BJ (cell line): Measurements from ENCODE around the gene PRKAR2B. TPM values are rescaled to one million over a fixed set of nuclear protein-coding genes. Genes with fewer than 3 reads are reported as not detected.

Experiments used
- CTCF ChIA-PET: fragments of 350-600 bp; formaldehyde crosslinking; extraction: SDS; loops from one replicate; lab custom pipeline; 2021; ENCODE audit warnings: antibody characterized with exemption, inconsistent platforms; lab: Yijun Ruan, JAX
- POLR2A ChIA-PET: fragments of 300-600 bp; sonication (Branson Sonifier 250); formaldehyde crosslinking; extraction: SDS; loops from one replicate; lab custom pipeline; 2021; ENCODE audit warnings: antibody characterized with exemption; lab: Charles Lee
- DNase-seq: peaks from one replicate; pipeline ENCODE4 v3.0.0-alpha.2; 2011; ENCODE audit warnings: low read depth
- H3K27me3 ChIP-seq: 2 replicates; pipeline ENCODE4 v1.6.0; 2011; ENCODE audit warnings: low read length; ENCODE audit not compliant: control insufficient read depth, insufficient read depth
- H3K36me3 ChIP-seq: 2 replicates; pipeline ENCODE4 v1.5.1; 2011; ENCODE audit warnings: low read length; ENCODE audit not compliant: control insufficient read depth, insufficient read depth
- H3K4me3 ChIP-seq: 2 replicates; pipeline ENCODE4 v1.5.1; 2011; ENCODE audit warnings: low read depth, mild to moderate bottlenecking, control low read depth, low read length
- CTCF ChIP-seq: IDR thresholded peaks from 2 replicates; pipeline ENCODE4 v1.5.1; 2011; ENCODE audit warnings: low read depth, mild to moderate bottlenecking, control low read depth, inconsistent platforms, low read length, moderate library complexity; ENCODE audit not compliant: insufficient read depth
- polyA plus RNA-seq: library from polyadenylated mRNA; depleted of rRNA; stranded (reverse); fragments of >200 nt; gene quantifications from 2 replicates; pipeline ENCODE4 v1.2.3, GENCODE V29; 2011

PRKAR2B gene
- polyA plus RNA-seq, 1 experiment, result 2.6 TPM

- Histone ChIP-seq H3K27me3 (no peaks in the 10 kb centered on the region), H3K36me3 (no peaks in the 10 kb centered on the region; the same call in 1 of the 2 replicates), H3K4me3 (no peak overlapping the region)
- CTCF ChIA-PET, result interaction anchor here (0.5 to 1.1 kb wide), 2 partner anchors 21 to 209 kb away, joined by 3 to 4 read pairs; no protein-coding TSS in a partner anchor
- DNase-seq, result no peak
- POLR2A ChIA-PET, result interaction anchor here (0.6 kb wide), 2 partner anchors 515 to 780 kb away, joined by 3 read pairs; no protein-coding TSS in a partner anchor
- TF ChIP-seq CTCF, result no peak
Measured at GRCh38 chr7:107173691-107174406, 129.3 kb downstream of the PRKAR2B start.

- no peak for DNase-seq
- ChIA-PET CTCF (interaction anchor here (0.9 kb wide), 2 partner anchors 11 to 26 kb away, joined by 3 to 4 read pairs; no protein-coding TSS in a partner anchor), POLR2A (no interaction called here)
- TF ChIP-seq CTCF, result no peak
- no peak overlapping the region for H3K4me3 ChIP-seq
- H3K27me3 ChIP-seq, result no peaks in the 10 kb centered on the region
- H3K36me3 ChIP-seq, result no peaks in the 10 kb centered on the region; the same call in 1 of the 2 replicates
Measured at GRCh38 chr7:107179326-107180164, 135.0 kb downstream of the PRKAR2B start.

- DNase-seq, result no peak
- no peaks in the 10 kb centered on the region for H3K27me3 ChIP-seq
- no peaks in the 10 kb centered on the region; the same call in 1 of the 2 replicates for H3K36me3 ChIP-seq
- no peak overlapping the region for H3K4me3 ChIP-seq
- no peak for TF ChIP-seq CTCF
- ChIA-PET CTCF (interaction anchor here (0.9 to 1.0 kb wide), 3 partner anchors 11 to 25 kb away, joined by 3 to 4 read pairs (median 3); no protein-coding TSS in a partner anchor), POLR2A (interaction anchor here (0.5 kb wide), 1 partner anchor 186 kb away, joined by 4 read pairs; no protein-coding TSS in a partner anchor)
Measured at GRCh38 chr7:107180378-107180777, 135.9 kb downstream of the PRKAR2B start.

GRCh38 chr7:107181172-107181571, 136.7 kb downstream of the PRKAR2B start:
- POLR2A ChIA-PET, result interaction anchor here (0.5 kb wide), 1 partner anchor 187 kb away, joined by 4 read pairs; no protein-coding TSS in a partner anchor

More at GRCh38 chr7:107181172-107181571, 136.7 kb downstream of the PRKAR2B start:
- no peak for TF ChIP-seq CTCF
- DNase-seq, result no peak
- no peaks in the 10 kb centered on the region; the same call in 1 of the 2 replicates for H3K36me3 ChIP-seq
- H3K27me3 ChIP-seq, result no peaks in the 10 kb centered on the region
- CTCF ChIA-PET, result interaction anchor here (0.6 to 1.0 kb wide), 2 partner anchors 13 to 414 kb away, joined by 3 read pairs; no protein-coding TSS in a partner anchor
- no peak overlapping the region for H3K4me3 ChIP-seq
